Activated T-cell treated with anti-CD3 and anti-CD28 coated beads, Interleukin-2, amount 50 U/mL, for 1 hour (primary cell): Measurements from ENCODE around the gene FBXO44.

Experiments used
- DNase-seq: peaks from one replicate; pipeline ENCODE4 v3.0.0-alpha.2; 2020

FBXO44 gene

GRCh38 chr1:11664336-11665065, 9.8 kb downstream of the FBXO44 start:
- DNase-seq = peak; percentile 59

- DNase-seq = no peak
Observed at GRCh38 chr1:11668516-11668915, 13.8 kb downstream of the FBXO44 start.

- no peak for DNase-seq
Observed at GRCh38 chr1:11670747-11671146, 16.1 kb downstream of the FBXO44 start.

- no peak for DNase-seq
Observed at GRCh38 chr1:11671205-11671543, 16.5 kb downstream of the FBXO44 start.

- no peak for DNase-seq
Observed at GRCh38 chr1:11671544-11672286, 17.0 kb downstream of the FBXO44 start.

- DNase-seq = no peak
Observed at GRCh38 chr1:11673089-11673769, 18.6 kb downstream of the FBXO44 start.

GRCh38 chr1:11674488-11674887, 19.8 kb downstream of the FBXO44 start:
- DNase-seq = no peak

GRCh38 chr1:11675325-11675724, 20.6 kb downstream of the FBXO44 start:
- DNase-seq = no peak

GRCh38 chr1:11676386-11677103, 21.9 kb downstream of the FBXO44 start:
- no peak for DNase-seq

GRCh38 chr1:11678442-11678841, 23.8 kb downstream of the FBXO44 start:
- DNase-seq = no peak

- DNase-seq = peak; percentile 28
Observed at GRCh38 chr1:11680270-11681070, 25.8 kb downstream of the FBXO44 start.

- peak; percentile 93 for DNase-seq
Observed at GRCh38 chr1:11681071-11681771, 26.5 kb downstream of the FBXO44 start, which contains the start of gene MAD2L2. Gene MAD2L2, minus strand, starts transcription at chr1:11681148. Its CDS starts 547 bp downstream, at chr1:11680601.

GRCh38 chr1:11682287-11682771, 27.7 kb downstream of the FBXO44 start:
- DNase-seq = no peak

- DNase-seq = no peak
Observed at GRCh38 chr1:11682799-11683198, 28.1 kb downstream of the FBXO44 start.

- no peak for DNase-seq
Observed at GRCh38 chr1:11684070-11684469, 29.4 kb downstream of the FBXO44 start.

GRCh38 chr1:11685210-11685752, 30.6 kb downstream of the FBXO44 start:
- DNase-seq = no peak

- no peak for DNase-seq
Observed at GRCh38 chr1:11688506-11688905, 33.8 kb downstream of the FBXO44 start.

GRCh38 chr1:11690397-11691301, 36.0 kb downstream of the FBXO44 start:
- no peak for DNase-seq

GRCh38 chr1:11691302-11691914, 36.7 kb downstream of the FBXO44 start, which contains the start of gene DRAXIN:
Gene DRAXIN, plus strand, starts transcription at chr1:11691710. Its CDS starts 14,549 bp downstream, at chr1:11706259.
- peak; percentile 35 for DNase-seq
